Stimulated activated CD4-positive, alpha-beta T cell treated with anti-CD3 and anti-CD28 coated beads, Interleukin-4, amount 100 ng/mL, for 24 hours (primary cell): ENCODE measurements around the gene MRPL16.
A peak's percentile ranks its signal among the peaks of the same experiment; 100 is the strongest.
"Not testable (repeated sequence)": the region's sequence is repeated elsewhere in the genome, so short reads cannot be mapped to it uniquely, and the experiment has no call there.

Experiments
- DNase-seq: peaks from one replicate; pipeline ENCODE4 v3.0.0-alpha.2; 2020

MRPL16 gene

DNA sequence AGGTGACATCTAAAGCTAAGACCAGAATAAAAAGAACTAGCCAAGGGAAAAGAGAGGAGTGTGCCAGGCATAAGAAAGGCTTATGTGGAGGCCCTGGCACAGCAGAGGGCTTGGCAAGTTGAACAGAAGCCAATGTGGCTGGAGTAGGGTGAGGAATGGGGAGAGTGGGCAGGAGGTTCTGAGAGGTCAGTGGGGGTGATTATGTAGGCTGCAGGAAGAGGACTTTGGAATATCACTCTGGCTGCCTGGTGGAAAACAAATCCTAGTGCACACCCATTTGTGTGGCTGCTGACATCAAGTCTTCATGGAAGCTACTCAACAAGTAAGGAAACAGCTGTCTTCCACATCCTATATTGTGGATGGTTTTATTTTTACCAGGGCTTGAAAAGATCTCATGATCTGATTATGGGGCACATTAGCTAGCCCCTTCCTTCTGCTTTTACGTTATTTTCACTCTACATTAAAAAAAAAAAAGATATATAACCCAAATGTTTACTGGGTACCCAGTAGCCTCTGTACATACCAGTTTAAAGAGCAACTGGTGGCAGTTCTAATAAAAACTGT, 3.4 kb downstream of the MRPL16 start:
- no peak for DNase-seq

- no peak for DNase-seq
Measured at GRCh38 chr11:59804061-59804460, 6.5 kb downstream of the MRPL16 start.

GRCh38 chr11:59802639-59803176, 7.9 kb downstream of the MRPL16 start:
- peak; percentile 54 for DNase-seq

DNA sequence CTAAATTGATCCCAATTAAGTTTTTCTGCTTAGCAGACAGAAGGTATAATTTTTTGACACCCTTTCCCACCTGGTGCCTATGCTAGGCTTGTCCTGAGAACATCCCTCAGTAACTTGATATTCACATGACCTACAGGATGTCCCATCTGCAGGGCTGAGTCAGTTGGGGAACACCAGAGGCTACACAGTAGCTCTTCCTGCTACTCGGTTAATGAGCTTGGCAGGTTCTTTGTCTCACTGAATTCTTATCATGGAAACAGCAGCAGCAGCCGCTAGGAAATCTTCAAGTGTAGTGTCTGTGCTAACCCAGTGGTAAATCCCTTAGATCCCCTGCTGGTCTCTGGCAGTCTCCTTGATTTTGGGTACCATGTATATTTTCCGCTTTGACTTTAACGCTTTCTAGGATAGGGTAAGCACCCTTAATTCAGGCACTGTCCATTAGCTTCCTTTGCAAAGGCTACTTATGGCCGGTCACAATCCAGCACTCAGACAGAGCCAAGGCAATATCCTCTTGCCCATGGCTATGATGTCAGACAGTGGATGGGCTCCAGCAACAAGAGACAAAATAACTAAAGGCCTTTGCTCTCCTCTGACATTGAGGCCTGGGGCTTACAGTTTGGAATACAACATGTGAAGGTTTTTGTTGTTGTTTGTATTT, 8.5 kb downstream of the MRPL16 start:
- no peak for DNase-seq

DNA sequence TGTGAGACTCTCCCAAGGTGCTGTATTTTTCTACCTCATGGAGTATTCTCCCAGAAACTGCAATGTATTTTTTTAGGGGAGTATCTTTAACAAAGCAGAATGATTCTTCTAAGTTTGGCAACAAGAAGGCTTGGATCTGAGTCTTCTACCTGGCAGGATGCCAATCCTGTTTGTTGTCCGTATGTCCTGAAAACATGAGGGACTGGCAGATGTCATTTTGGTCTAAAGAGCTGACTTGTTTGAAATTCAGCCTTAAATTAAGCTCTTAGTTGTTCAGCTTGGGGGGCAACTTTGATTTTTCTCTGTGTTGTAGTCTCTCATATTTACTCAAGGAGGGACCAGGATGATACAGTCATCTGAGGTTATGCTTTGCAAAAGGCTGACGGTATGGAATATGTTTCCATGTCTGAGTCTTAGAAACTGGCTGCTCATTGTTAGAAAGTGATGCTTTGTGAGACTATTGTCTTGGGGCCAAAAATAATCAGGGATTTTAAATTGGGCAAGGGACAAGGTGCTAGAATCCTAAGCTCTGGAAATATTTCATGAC, 9.3 kb downstream of the MRPL16 start:
- no peak for DNase-seq

DNA sequence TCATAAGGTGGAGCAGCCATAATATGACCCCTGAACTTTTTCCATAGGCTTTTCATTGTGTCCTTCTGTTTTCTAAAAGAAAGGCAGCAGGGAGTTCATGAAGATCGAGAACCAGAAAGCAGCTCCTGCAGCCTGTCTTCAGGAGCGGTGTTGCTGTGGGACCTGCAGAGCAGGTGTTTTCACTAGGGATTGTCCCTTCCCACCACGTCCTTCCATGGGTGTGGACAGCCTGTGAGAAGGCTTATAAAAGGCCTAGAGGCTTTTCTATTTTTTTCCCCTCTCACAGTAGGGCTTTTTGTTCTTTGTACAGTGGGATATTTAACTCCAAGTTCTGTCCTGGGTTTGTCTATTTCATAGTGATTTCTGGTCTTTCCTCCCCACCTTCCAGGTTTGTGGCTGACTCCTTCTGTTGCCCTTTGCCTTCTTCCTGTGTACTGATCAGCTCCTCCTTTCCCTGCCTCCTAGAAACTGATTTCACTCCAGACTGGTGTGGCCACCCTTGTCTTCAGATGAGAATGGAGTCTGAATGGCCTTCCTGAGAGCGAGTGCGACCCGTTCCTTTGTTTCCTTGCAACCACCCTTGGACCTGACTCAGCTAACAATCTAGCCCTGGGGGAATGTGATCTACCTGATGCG, 10.1 kb downstream of the MRPL16 start:
- DNase-seq = no peak

DNA sequence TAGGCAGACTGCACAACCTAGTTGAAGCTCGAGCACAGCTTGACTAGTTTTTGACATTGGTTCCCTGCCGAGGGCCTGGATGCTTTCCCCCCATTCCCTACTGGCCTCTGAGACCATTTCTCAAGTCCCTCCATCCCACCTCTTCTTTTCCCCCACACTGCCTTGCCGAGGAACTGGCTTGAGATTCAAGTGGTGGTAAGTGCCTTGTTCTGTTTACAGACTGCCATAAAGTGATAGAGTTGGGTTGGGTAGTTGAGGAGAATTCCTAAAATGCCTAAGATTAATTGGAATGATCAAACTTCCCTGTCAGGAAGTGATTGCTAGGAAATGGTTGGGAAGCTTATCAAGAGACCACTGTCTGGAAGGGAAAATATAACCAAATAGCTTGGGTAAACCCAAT, 16.2 kb downstream of the MRPL16 start:
- DNase-seq = no peak

DNA sequence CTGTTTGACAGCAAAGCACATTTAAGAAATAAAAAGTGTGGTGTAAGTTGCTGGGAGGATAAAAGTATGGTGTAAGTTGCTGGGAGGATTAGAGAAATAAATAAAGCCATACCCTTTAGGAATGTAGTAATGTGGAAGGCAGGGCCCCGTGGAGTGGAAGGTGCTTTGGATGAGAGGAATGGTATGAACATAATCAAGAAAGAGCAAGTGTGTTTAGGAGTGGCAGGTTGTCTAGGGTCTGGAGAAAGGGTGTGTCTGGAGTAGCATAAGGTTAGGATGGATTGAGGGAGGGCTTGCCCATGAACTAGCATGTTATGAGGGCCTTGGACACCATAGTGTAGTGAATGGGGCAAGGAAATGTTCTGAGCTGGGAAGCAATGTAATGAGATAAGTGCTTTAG, 18.1 kb downstream of the MRPL16 start:
- DNase-seq = no peak

- DNase-seq = no peak
Measured at GRCh38 chr11:59791639-59792038, 18.9 kb downstream of the MRPL16 start.

- no peak for DNase-seq
Measured at GRCh38 chr11:59787816-59788215, 22.8 kb downstream of the MRPL16 start.

DNA sequence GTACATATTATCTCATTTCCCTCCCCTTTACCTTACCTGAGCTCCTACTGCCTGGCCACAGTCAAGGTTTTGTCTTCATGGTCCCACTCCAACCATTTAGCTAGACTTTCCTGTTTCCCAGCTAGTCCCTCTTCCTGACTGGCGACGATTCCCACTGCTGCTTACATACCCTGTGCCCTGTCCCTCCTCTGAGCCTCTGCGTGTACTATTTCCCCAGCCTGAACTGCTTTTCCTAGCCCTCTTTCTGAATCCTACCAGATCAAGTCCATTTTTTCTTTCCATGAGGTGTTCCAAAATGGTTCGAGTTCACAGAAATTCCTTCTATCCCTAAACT, 23.4 kb downstream of the MRPL16 start:
- DNase-seq = no peak

DNA sequence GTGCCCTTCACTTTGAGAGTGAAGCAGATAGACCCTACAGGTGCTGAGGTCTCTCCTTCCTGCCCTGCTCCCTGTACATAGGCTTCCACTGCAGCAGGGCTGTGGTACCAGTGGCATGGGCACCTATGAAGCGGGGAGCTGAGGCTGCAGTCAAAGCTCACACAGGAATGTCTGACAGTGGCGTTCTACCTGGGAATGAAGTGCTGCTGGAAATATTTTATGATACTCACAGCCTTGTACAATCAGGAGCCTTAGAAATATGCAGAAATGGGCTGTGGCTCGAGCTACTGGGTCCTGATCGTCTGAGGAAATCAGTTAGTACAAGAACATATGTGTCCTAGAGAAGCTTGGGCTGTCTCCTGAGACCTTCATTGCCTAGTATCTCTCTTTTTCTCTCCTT, 24.8 kb downstream of the MRPL16 start:
- no peak for DNase-seq

DNA sequence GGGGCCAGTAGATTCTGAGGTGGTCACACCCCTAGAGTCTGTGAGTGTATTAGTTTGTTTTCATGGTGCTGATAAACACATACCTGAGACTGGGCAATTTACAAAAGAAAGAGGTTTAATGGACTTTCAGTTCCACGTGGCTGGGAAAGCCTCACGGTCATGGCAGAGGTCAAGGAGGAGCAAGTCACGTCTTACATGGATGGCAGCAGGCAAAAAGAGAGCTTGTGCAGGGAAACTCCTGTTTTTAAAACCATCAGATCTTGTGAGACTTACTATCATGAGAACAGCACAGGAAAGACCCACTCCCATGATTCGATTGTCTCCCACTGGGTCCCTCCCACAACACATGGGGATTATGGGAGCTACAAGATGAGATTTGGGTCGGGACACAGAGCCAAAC, 26.1 kb downstream of the MRPL16 start:
- not testable (repeated sequence) for DNase-seq

DNA sequence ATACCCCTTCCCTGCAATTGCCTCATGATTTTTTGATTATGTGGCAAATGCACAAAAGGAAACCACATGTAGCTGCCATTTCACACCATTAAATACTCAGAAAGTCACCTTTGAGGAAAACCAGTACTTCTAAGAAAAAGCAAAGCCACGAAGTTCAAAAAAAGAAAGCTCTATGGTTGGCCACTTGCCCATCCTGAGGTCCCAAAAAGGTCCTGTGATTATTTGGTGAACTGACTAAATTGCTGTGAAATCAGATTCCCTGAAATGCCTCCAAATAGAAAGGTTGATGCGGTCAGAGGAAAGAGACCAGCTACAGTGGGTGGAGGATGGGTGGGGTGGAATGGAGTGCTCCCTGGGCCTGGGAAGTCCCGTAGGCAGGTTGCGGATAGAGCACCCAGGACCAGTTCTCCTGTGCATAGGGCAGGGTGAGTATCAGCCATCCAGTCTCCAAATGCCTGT, 26.9 kb downstream of the MRPL16 start:
- DNase-seq = no peak

DNA sequence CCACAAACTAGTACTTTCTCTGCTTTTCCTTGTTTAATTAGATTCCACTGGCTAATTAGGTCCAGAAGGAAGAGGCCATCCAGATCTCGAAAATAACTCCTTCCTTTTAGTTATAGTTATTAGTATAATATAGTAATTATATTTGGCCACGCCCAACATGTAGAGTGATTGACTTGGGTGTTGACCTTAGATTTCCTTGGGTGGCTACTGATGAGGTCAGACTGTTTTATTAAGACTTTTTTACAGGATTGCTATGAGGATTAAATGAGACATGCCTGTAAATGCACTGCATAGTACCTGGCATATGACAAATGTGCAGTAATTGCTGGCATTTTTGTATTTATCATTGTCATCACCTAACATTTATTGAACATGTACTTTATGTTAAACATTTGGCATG, 28.5 kb downstream of the MRPL16 start:
- no peak for DNase-seq

- no peak for DNase-seq
Measured at GRCh38 chr11:59779487-59779886, 31.1 kb downstream of the MRPL16 start.

GRCh38 chr11:59778122-59778521, 32.5 kb downstream of the MRPL16 start:
- DNase-seq = no peak

GRCh38 chr11:59777104-59777503, 33.5 kb downstream of the MRPL16 start:
- DNase-seq = no peak

- no peak for DNase-seq
Measured at GRCh38 chr11:59776210-59777066, 34.1 kb downstream of the MRPL16 start.

- no peak for DNase-seq
Measured at GRCh38 chr11:59773083-59773440, 37.5 kb downstream of the MRPL16 start.

DNA sequence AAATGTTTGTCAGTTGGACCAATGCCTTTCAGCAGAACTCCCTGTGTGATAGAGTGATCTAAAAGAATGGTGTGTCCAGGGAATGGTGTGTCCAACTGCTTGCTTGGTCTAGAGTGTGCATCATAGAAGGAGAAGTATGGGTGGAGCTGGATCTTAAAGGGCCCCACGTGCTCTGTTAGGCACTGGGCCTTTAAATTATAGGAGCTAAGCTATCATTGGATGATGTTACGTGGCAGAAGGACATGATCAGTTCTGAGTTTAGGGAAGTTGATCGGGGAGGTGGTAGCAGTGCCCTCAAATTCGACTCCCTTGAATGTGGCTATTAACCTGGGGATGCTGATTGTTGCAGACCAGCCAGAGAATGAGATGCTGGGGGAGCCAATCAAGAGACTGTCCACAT, 39.0 kb downstream of the MRPL16 start:
- no peak for DNase-seq

GRCh38 chr11:59770869-59771268, 39.7 kb downstream of the MRPL16 start:
- DNase-seq = no peak

- no peak for DNase-seq
Measured at GRCh38 chr11:59770319-59770718, 40.3 kb downstream of the MRPL16 start.
